Posterior cingulate gyrus (tissue), 11 donors: ENCODE data around the gene CTCFL.
A peak's percentile ranks its signal among the peaks of the same experiment; 100 is the strongest.

Experiments used
- DNase-seq, 10 donors: peaks; one replicate each; pipeline versions ENCODE4 v3.0.0 to v3.0.0-alpha.2; 2020 to 2021; ENCODE audit warnings: mixed read lengths in 3 of 10
- intact Hi-C: fragments of 100-400 bp; cut with DNase I; formaldehyde crosslinking; loops from one replicate; pipeline ENCODE4 v1.15.1; 2023

CTCFL gene

GRCh38 chr20:57450931-57451330, 74.0 kb downstream of the CTCFL start:
- intact Hi-C loops: no loop called here
- DNase-seq: no peak

- intact Hi-C loops: no loop called here
- peak in 3 of 10 donors; percentile 27 to 86 (median 29) for DNase-seq
Observed at GRCh38 chr20:57450419-57450818, 74.5 kb downstream of the CTCFL start.

DNA sequence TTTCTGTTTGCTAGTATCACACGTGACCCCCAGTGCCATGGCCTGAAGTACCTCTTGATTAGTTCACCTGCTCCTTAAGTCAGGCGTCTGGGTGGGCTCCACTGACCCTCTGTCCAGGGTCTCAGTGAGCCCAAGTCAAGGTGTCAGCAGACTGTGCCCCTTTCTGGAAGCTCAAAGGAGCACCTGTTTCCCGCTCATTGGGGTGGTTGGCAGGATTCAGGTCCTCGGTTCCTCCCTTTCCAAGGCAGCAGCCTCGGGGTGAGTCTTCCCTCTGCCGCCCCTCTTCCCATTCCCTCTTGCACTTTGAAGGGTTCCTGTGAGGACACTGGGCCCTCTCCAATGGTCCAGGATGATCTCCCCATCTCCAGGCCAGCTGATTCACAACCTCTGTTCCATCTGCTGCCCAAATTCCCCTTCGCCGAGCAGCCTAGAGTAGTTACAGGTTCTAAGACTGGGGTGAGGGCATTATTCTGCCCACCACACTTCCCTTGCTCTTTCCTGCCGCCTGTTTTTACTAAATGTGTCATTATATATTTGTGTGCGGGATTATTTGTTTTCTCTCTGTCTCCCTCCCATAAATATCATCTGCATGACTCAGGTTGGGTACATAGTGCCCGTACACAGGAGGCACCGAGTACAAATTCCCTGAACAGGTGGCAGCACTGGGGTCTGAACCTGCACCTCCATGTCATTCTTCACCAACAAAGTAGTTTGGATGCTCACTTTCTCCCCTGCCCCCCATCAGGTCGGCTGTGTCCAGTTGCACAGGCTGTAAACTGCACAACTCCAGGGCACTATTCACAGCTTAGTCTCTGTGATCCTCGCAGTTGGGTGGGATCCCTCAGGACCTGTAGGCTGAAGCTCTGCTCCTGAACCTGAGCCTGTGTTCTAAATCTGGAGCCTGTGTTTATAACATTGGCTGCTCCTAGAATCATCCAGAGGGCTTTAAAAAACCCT, 75.3 kb downstream of the CTCFL start:
- DNase-seq: no peak
- intact Hi-C loops: no loop called here

GRCh38 chr20:57448764-57449354, 76.1 kb downstream of the CTCFL start:
- intact Hi-C loops: no loop called here
- DNase-seq: no peak
